Measurements from ENCODE around the gene LSM14B. TPM values are rescaled to one million over a fixed set of nuclear protein-coding genes. Genes with fewer than 3 reads are reported as not detected.

Gene LSM14B
- total RNA-seq, 1 donor from 2014 or later = 48.3 TPM

GRCh38 chr20:62163485-62163865 is 41.2 kb downstream of the LSM14B start:
- no peak for DNase-seq (ENCODE audit: low spot score)

DNA sequence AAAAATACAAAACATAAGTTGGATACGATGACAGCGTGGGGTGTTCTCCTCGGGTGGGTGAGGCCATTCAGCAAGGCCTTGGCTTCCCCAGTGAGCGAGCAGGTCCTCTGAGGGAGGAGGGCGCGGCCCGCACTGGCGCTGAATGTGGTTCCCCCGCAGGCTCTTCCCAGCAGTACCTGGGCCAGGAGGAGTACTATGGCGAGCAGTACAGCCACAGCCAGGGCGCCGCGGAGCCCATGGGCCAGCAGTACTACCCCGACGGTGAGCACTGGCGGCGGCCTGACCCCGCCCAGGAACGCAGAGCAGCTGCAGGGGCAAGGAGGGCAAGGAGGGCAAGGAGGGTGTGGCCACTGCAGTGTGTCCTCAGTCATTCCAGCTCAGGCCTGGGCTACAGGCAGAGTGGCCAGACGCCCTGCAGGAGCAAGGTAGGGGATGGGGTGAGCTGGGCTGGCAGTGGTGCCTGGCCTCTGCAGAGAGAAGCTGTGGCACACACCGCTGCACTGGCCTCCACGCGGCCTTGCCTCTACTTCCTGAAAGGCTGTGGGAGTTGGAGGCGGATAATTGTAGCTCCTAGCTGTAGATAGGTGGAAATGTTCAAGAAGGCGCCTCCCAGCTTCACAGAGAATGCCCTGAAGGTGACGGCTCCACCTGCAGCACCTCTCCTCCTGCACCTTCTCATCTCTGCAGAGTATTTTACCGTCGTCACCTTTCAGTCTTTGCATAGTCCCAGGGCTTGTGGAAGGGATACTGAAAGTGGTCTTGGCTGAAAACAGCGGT is 41.9 kb downstream of the LSM14B start:
- DNase-seq (ENCODE audit: low spot score) = no peak

GRCh38 chr20:62164879-62165761 is 42.8 kb downstream of the LSM14B start:
- no peak for DNase-seq (ENCODE audit: low spot score)

DNA sequence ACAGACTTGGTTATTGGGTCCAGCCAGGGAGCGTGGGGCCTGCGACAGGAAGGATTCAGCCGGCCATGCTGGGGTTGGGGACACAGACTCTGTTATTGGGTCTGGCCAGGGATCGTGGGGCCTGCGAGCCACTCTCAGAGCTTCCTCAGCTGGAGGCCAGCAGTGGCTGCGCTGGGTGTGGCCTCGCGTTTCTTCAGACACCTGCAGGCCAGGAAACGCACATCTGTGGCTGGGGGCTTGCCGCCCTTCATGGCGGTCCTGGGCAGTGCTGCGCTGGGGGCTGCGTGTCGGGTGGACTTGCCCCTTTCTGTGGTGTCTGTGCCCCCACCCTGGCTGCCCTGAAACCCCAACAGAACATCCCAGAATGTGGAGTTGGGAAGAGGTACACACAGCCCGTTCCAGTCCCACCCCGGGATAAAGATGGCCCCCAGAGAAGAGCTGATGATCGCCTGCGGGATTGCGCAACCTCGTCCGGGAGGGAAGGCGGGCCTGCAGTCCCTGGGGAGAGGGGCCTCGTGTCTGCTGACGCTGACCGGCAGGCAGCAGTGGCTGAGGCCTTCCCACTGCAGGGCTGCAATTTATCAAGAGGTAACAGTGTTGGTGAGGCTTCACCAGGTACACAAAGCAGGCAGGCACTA is 43.6 kb downstream of the LSM14B start:
- no peak for DNase-seq (ENCODE audit: low spot score)

GRCh38 chr20:62167474-62167873 is 45.2 kb downstream of the LSM14B start:
- DNase-seq (ENCODE audit: low spot score) = no peak

DNA sequence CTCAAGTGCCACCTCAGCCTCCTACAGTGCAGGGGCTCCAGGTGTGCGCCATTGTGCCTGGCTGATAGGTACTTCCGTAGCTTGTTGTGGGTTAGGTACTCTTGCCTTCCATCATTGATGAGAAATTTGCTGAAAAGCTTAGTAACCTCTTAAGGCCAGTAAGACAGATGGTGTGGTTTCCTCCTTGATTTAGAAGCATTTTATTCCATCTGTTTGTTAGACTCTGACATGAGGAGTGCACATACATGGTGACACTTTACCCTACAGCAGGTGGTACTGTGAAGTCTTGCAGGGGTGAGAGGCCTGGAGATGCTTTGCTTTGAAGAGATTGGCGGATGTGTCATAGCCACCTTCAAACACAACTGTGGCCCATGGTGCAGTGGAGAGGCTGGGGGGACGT is 45.8 kb downstream of the LSM14B start:
- no peak for DNase-seq (ENCODE audit: low spot score)

GRCh38 chr20:62168890-62169435 is 46.7 kb downstream of the LSM14B start:
- no peak for DNase-seq (ENCODE audit: low spot score)

DNA sequence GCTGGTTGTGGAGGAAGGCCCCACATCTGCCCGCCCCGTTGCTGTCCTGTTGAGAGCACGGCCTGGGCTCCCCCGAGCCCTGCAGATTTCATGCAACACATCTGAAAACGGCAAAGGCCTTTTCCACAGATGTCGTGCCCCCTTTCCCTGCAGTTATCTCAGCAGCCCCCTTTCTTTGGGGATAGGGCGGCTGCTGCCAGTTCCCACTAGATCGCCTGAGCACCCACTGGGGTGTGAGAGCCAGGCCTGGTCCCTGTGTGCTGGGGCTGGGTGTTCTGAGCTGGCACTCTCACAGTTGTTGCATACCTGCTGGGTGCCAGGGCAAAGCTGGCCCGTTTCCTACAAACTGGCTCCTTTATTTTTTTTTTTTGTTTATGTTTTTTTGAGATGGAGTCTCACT is 48.3 kb downstream of the LSM14B start:
- DNase-seq (ENCODE audit: low spot score) = no peak

DNA sequence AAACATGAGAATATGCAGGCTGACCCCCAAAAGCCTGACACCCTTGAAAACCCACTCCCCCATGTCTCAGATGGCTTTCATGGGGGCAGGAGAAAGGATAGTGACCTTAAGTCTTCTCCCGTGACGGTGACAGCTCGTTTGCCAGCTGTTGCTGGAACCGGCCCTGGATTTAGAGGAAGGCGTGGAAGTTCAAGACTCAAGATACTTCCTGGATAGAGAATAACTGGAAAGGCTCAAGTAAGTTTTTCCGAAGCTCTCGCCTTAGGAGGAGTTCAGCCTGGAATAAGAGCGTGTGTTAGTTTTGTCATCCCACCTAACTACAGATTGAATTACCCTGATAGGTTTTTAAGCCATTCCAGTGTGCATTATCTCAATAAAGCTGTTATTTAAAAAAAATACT is 49.0 kb downstream of the LSM14B start:
- no peak for DNase-seq (ENCODE audit: low spot score)

- no peak for DNase-seq (ENCODE audit: low spot score)
Observed at GRCh38 chr20:62172666-62173065, 50.4 kb downstream of the LSM14B start.

- no peak for DNase-seq (ENCODE audit: low spot score)
Observed at GRCh38 chr20:62174021-62174804, 51.9 kb downstream of the LSM14B start.

- no peak for DNase-seq (ENCODE audit: low spot score)
Observed at GRCh38 chr20:62174870-62175624, 52.8 kb downstream of the LSM14B start.

DNA sequence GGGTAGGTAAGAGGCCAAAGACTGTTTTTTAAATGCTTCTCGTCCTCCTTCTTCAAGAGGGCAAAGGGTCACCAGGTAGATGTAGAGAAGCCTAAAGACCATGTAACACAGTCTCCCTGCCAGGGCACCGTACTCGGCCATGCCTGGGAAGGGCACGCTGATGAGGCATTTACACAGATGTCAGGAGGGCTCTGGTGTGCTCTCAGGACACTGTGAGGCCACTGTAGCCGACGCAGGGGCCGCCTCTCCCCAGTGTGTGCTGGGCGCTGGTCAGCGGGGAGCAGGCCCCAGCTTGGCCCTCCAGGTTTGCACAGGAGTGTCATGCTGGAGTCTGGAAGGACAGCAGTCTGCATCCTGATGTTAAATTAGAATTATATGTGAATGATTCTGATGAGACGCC is 53.4 kb downstream of the LSM14B start:
- no peak for DNase-seq (ENCODE audit: low spot score)

DNA sequence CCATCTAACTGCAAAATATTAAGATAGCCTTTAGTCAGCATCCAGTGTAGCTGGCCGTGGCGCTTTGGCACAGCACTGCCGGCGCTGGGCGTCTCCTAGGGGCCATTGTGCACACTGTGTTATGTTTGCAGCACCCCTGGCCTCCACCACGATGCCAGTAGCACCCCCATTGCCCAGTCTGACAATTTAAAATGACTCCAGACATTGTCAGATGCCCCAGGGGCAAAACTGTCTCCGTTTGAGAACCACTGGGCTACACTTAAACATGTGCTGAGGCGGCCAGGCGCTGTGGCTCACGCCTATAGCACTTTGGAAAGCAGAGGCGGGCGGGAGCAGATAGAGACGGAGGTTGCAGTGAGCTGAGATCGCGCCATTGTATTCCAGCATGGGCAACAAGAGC is 54.6 kb downstream of the LSM14B start:
- DNase-seq (ENCODE audit: low spot score) = no peak

DNA sequence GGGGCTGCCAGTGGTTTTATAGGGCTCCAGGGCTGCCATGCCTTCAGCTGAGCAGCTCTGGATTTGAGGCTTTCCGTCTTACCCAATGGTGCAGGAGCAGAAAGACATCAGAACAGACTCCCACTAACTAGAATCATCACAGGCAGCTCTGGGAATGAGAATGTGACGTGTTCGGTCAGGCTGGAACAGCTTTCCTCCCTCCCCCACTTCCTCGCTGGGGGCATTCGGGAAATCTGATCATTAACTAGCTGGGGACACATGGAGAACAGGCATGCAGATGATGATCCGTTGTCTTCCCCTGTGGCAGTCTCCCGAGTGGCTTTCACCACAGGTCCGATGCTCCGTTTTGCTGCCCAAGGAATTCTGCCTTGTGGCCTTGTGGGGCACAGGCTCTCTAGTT is 55.0 kb downstream of the LSM14B start:
- no peak for DNase-seq (ENCODE audit: low spot score)

DNA sequence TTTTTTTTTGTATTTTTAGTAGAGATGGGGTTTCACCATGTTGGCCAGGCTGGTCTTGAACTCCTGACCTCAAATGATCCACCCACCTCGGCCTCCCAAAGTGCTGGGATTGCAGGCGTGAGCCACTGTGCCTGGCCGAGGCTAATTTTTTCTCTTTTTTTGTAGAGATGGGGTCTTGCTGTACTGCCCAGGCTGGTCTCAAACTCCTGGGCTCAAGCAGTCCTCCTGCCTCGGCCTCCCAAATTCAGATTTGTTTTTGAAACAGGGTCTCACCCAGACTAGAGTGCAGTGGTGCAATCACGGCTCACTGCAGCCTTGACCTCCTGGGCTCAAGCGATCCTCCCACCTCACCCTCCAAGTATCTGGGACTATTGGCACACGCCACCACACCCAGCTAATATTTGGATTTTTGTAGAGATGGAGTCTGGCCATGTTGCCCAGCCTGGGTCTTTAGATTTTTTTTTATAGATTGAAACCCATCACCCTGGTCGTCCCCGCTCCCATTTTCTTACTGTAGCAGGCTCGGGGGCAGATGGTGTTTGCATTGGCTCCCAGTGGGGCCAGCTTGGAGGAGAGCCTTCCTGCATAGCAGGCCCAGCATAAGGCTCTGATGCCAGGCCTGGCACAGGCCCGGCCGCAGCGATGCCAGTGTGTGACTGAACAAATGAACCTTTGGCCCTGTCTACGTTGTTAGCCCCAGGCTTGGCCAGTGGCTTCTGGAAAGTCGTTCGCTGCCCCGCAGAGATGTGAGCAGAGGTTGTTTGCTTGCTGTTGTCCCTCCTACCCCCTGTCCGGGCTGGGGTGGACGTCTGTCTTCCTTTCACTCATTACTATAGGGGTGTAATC is 56.3 kb downstream of the LSM14B start:
- no peak for DNase-seq (ENCODE audit: low spot score)

GRCh38 chr20:62179162-62179504 is 56.9 kb downstream of the LSM14B start:
- no peak for DNase-seq (ENCODE audit: low spot score)

DNA sequence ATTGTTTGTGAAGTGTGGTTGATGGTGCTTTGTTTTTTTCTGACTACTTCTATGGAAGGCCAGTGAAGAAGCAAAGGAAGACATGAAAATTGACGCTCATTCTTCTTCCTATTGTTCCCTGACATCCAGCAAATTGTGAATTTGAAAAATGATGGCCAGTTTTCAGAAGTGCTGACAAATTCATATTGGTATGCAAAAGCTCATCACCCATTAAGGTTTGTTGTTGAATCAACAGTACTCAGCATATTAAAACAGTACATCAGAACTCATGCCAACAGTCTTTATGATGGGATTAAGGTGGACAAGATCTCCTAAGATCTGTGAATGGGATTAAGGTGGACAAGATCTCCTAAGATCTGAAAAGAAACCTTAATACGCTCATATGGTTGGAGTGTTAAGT is 59.5 kb downstream of the LSM14B start:
- no peak for DNase-seq (ENCODE audit: low spot score)

DNA sequence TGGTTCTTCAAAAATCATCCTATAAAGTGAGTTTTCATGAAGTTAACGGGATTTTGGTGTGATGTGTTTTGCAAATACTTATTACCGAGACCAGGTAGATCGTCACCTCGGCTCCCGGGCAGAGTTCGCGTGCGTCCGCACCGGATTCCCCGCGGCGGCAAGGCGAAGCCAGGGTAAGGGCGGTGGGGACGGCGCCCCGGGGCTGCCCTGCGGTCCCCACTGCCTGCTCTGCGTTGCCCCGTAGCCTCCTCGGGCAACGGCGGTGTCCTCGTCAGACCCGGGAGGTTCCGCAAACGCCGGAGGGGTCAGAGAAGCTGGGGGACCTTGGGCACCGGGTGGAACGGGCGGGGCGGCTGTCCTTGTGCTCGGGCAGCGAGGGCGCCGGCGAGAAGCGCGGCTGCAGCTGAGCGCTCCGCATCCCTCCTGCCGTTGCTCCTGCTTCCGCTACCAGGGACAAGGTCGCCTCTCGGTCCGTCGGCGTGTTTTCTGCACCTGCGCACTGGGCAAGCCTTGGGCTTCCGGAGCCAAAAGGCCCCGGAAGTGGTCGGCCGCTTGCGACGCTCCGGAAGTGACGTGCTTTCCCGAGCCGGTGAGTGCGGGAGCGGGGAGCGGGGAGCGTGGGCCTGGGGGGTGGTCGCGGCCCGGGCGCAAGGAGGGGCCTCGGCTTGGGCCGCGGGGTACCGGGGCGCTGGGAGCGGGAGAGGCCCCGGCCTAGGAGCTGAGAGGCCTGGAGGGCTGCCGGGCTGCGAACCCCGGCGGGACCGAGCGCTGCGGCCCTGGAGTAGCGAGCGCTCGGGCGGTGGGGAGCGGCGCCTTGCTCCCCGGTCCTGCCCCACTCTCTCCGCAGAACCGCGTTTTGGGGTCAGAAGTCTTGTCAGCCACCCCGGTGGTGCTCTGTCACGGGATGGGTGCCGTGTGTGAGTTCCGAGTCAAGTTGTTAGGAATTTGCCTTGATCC is 60.5 kb downstream of the LSM14B start, which contains the start of gene MTG2:
MTG2 (plus strand) TSS at position 560 of the 957 bp plus-strand sequence. CDS start 10,393 bp downstream, outside the sequence.
- DNase-seq (ENCODE audit: low spot score) = peak; percentile 95

Data from mucosa of gallbladder (tissue), 1 donor.